GM19452 (cell line): ENCODE results near the gene TMEM38A.
"Not testable (repeated sequence)": the region's sequence is repeated elsewhere in the genome, so short reads cannot be mapped to it uniquely, and the experiment has no call there.

ENCODE experiments used
- ATAC-seq: cut with Tn5 transposase; IDR thresholded peaks from one replicate; pipeline ENCODE4 v1.9.1; 2021; ENCODE audit not compliant: unreplicated experiment

The TMEM38A gene

GRCh38 chr19:16631465-16631864 is 29.5 kb upstream of the TMEM38A start:
- ATAC-seq, result no peak

GRCh38 chr19:16637535-16637934 is 23.4 kb upstream of the TMEM38A start:
- no peak for ATAC-seq

GRCh38 chr19:16638666-16639065 is 22.3 kb upstream of the TMEM38A start:
- ATAC-seq, result no peak

GRCh38 chr19:16640951-16641350 is 20.0 kb upstream of the TMEM38A start:
- ATAC-seq, result no peak

GRCh38 chr19:16641695-16642094 is 19.2 kb upstream of the TMEM38A start:
- no peak for ATAC-seq

GRCh38 chr19:16645140-16645539 is 15.8 kb upstream of the TMEM38A start:
- no peak for ATAC-seq

- ATAC-seq, result no peak
These were observed 11.2 kb upstream of the TMEM38A start for GRCh38 chr19:16649734-16650133.

- ATAC-seq, result no peak
These were observed 10.1 kb upstream of the TMEM38A start for GRCh38 chr19:16650821-16651220.

GRCh38 chr19:16651421-16652188 is 9.3 kb upstream of the TMEM38A start:
- not testable (repeated sequence) for ATAC-seq

GRCh38 chr19:16652854-16653253 is 8.1 kb upstream of the TMEM38A start:
- ATAC-seq, result no peak

GRCh38 chr19:16654140-16654539 is 6.8 kb upstream of the TMEM38A start:
- ATAC-seq, result no peak

GRCh38 chr19:16654627-16655026 is 6.3 kb upstream of the TMEM38A start:
- no peak for ATAC-seq

- no peak for ATAC-seq
These were observed 5.2 kb upstream of the TMEM38A start for GRCh38 chr19:16655727-16656126.

- no peak for ATAC-seq
These were observed 3.6 kb upstream of the TMEM38A start for GRCh38 chr19:16657384-16657783.

- no peak for ATAC-seq
These were observed 1.5 kb upstream of the TMEM38A start for GRCh38 chr19:16659464-16659831.

- peak; percentile 90 for ATAC-seq
These were observed 869 bp upstream of the TMEM38A start, which contains the start of gene SMIM7 for GRCh38 chr19:16659832-16660708. SMIM7 (minus strand) TSS chr19:16660144; CDS start chr19:16660110, 34 bp downstream.

GRCh38 chr19:16661480-16662034 is 618 bp downstream of the TMEM38A start:
- no peak for ATAC-seq

GRCh38 chr19:16668176-16668575 is 7.2 kb downstream of the TMEM38A start:
- ATAC-seq, result no peak

GRCh38 chr19:16668702-16669101 is 7.8 kb downstream of the TMEM38A start:
- ATAC-seq, result not testable (repeated sequence)

GRCh38 chr19:16670291-16670690 is 9.4 kb downstream of the TMEM38A start:
- no peak for ATAC-seq

GRCh38 chr19:16671652-16672274 is 10.8 kb downstream of the TMEM38A start:
- no peak for ATAC-seq
